Neural progenitor cell (in vitro differentiated cells): Measurements from ENCODE around the gene RNF6. TPM values are rescaled to one million over a fixed set of nuclear protein-coding genes. Genes with fewer than 3 reads are reported as not detected.
A peak's percentile ranks its signal among the peaks of the same experiment; 100 is the strongest.

ENCODE experiments used
- DNase-seq: peaks from one replicate; pipeline ENCODE4 v3.0.0-alpha.2; 2016; ENCODE audit warnings: low spot score
- H2AFZ ChIP-seq: fragments of 200-600 bp; sonication (generic); replicated peaks from 2 replicates; pipeline ENCODE4 v1.6.1; 2016; ENCODE audit warnings: antibody characterized with exemption
- H3F3A ChIP-seq: fragments of 200-600 bp; sonication (generic); 2 replicates; pipeline ENCODE4 v1.6.1; 2016; ENCODE audit warnings: antibody characterized with exemption, low read depth
- H3K27ac ChIP-seq: fragments of 200-600 bp; sonication (generic); 2 replicates; pipeline ENCODE4 v1.5.1; 2016; ENCODE audit warnings: mild to moderate bottlenecking
- H3K27me3 ChIP-seq: fragments of 200-600 bp; sonication (generic); 2 replicates; pipeline ENCODE4 v1.6.1; 2016; ENCODE audit warnings: mild to moderate bottlenecking, moderate library complexity
- H3K36me3 ChIP-seq: fragments of 200-600 bp; sonication (generic); 2 replicates; pipeline ENCODE4 v1.5.1; 2016
- H3K4me1 ChIP-seq: fragments of 200-600 bp; sonication (generic); 2 replicates; pipeline ENCODE4 v1.6.1; 2016; ENCODE audit warnings: mixed run types
- H3K4me2 ChIP-seq: fragments of 200-600 bp; sonication (generic); 2 replicates; pipeline ENCODE4 v1.6.1; 2016
- H3K4me3 ChIP-seq: fragments of 200-600 bp; sonication (generic); 2 replicates; pipeline ENCODE4 v1.5.1; 2016
- H3K79me2 ChIP-seq: fragments of 200-600 bp; sonication (generic); 2 replicates; pipeline ENCODE4 v1.6.1; 2016; ENCODE audit warnings: low read depth
- H3K9ac ChIP-seq: fragments of 200-600 bp; sonication (generic); 2 replicates; pipeline ENCODE4 v1.6.1; 2016
- H3K9me3 ChIP-seq: fragments of 200-600 bp; sonication (generic); 2 replicates; pipeline ENCODE4 v1.5.1; 2016; ENCODE audit warnings: low read depth
- H4K20me1 ChIP-seq: fragments of 200-600 bp; sonication (generic); 2 replicates; pipeline ENCODE4 v1.6.1; 2016; ENCODE audit warnings: low read depth
- H3K27ac Mint-ChIP-seq: 3 replicates; pipeline ENCODE4 v1.8.0; 2021; ENCODE audit warnings: mixed read lengths
- H3K27me3 Mint-ChIP-seq: 2 replicates; pipeline ENCODE4 v1.8.0; 2022; ENCODE audit warnings: low read depth, mild to moderate bottlenecking, inconsistent platforms, moderate library complexity, mixed read lengths; ENCODE audit not compliant: insufficient read depth
- H3K36me3 Mint-ChIP-seq: 3 replicates; pipeline ENCODE4 v1.8.0; 2021; ENCODE audit warnings: mixed read lengths
- H3K4me1 Mint-ChIP-seq: 3 replicates; pipeline ENCODE4 v1.8.0; 2021; ENCODE audit warnings: mixed read lengths
- H3K4me3 Mint-ChIP-seq: 3 replicates; pipeline ENCODE4 v1.8.0; 2021; ENCODE audit warnings: mild to moderate bottlenecking, moderate library complexity, mixed read lengths
- H3K9me3 Mint-ChIP-seq: 3 replicates; pipeline ENCODE4 v1.8.0; 2020; ENCODE audit warnings: mixed read lengths
- EZH2 ChIP-seq: fragments of 200-600 bp; sonication (generic); IDR thresholded peaks from 2 replicates; pipeline ENCODE4 v1.6.1; 2017; ENCODE audit warnings: antibody characterized with exemption, mild to moderate bottlenecking, moderate library complexity
- EZH2phosphoT487 ChIP-seq: fragments of 200-600 bp; sonication (generic); IDR thresholded peaks from 2 replicates; pipeline ENCODE4 v1.6.1; 2017; ENCODE audit warnings: antibody characterized with exemption
- total RNA-seq: library from RNA; depleted of rRNA; stranded (reverse); fragments of >200 nt; gene quantifications from 2 replicates; pipeline ENCODE4 v1.2.3, GENCODE V29; 2015; ENCODE audit warnings: low replicate concordance
- TF ChIP-seq, protein P1 (sequence below): fragments of 200-600 bp; sonication (generic); IDR thresholded peaks from 2 replicates; pipeline ENCODE4 v1.5.1; 2017; ENCODE audit warnings: antibody characterized with exemption, mild to moderate bottlenecking

The RNF6 gene
- total RNA-seq, 1 donor from 2014 or later: 25.3 TPM

DNA sequence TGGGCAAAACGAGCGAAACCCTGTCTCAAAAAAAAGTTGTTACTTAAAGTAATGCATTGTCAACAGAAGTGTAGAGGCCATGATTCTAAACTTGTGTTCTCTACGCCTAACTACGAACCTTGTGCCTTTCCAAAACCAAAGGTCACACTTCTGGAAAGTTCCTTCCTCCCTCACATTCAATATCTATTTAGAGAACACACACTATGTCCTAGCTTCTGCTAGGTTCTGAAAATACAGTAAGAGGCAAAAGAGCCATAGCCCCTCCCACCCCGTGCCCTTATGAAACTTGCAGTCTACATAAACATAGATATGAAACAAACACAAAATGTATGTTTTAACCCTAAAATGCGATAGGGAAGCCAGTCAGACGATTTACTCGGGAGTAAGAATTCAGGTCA lies 36.4 kb downstream of the RNF6 start:
- no peaks in the 10 kb centered on the region for H4K20me1 ChIP-seq
- no peaks in the 10 kb centered on the region for H3K9me3 ChIP-seq
- H3K4me3 ChIP-seq: peak overlapping the region; percentile 46
- H3K36me3 ChIP-seq: no peaks in the 10 kb centered on the region
- no peak overlapping the region for H3K9ac ChIP-seq
- no peak overlapping the region for H3K27ac Mint-ChIP-seq
- H3K27ac ChIP-seq: no peak overlapping the region
- peaks cover 4% of the 10 kb centered on the region for H3K4me1 Mint-ChIP-seq
- no peaks in the 10 kb centered on the region for H3K27me3 Mint-ChIP-seq
- H2AFZ ChIP-seq: peak overlapping the region; percentile 79
- H3F3A ChIP-seq: peaks cover 10% of the 10 kb centered on the region
- H3K79me2 ChIP-seq: no peaks in the 10 kb centered on the region
- TF ChIP-seq, protein P1, sequence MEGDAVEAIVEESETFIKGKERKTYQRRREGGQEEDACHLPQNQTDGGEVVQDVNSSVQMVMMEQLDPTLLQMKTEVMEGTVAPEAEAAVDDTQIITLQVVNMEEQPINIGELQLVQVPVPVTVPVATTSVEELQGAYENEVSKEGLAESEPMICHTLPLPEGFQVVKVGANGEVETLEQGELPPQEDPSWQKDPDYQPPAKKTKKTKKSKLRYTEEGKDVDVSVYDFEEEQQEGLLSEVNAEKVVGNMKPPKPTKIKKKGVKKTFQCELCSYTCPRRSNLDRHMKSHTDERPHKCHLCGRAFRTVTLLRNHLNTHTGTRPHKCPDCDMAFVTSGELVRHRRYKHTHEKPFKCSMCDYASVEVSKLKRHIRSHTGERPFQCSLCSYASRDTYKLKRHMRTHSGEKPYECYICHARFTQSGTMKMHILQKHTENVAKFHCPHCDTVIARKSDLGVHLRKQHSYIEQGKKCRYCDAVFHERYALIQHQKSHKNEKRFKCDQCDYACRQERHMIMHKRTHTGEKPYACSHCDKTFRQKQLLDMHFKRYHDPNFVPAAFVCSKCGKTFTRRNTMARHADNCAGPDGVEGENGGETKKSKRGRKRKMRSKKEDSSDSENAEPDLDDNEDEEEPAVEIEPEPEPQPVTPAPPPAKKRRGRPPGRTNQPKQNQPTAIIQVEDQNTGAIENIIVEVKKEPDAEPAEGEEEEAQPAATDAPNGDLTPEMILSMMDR: no peak
- TF ChIP-seq EZH2phosphoT487 (no peak), EZH2 (no peak)
- peak overlapping the region; percentile 79 for H3K4me3 Mint-ChIP-seq
- peak overlapping the region; percentile 73 for H3K4me2 ChIP-seq
- no peaks in the 10 kb centered on the region for H3K4me1 ChIP-seq
- no peaks in the 10 kb centered on the region for H3K9me3 Mint-ChIP-seq
- H3K36me3 Mint-ChIP-seq: no peaks in the 10 kb centered on the region
- peaks cover 9% of the 10 kb centered on the region for H3K27me3 ChIP-seq
- DNase-seq: no peak

DNA sequence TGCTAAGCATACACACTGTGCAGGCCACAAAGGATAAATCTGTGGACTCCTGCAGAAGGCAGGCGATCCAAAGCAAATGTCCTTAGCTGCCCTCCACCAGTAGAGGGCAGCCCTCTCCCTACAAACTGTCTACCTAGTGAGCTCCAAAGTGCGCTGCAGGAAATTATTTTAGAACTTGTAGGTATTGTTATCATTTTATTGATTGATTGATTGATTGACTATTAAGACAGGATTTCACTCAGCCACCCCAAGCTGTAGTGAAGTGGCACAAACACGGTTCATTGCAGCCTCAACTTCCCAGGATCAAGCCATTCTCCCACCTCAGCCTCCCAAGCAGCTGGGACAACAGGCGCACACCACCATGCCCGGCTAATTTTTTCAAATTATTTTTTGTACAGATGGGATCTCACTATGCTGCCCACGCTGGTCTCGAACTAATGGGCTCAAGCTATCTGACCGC lies 37.3 kb downstream of the RNF6 start:
- Histone ChIP-seq H3K4me2 (no peak overlapping the region), H3F3A (peaks cover 10% of the 10 kb centered on the region), H3K9me3 (no peaks in the 10 kb centered on the region), H3K79me2 (no peaks in the 10 kb centered on the region), H3K4me3 (no peak overlapping the region), H3K9ac (no peak overlapping the region), H2AFZ (no peak overlapping the region), H3K4me1 (no peaks in the 10 kb centered on the region), H3K27me3 (peaks cover 9% of the 10 kb centered on the region), H3K36me3 (no peaks in the 10 kb centered on the region), H4K20me1 (no peaks in the 10 kb centered on the region), H3K27ac (no peak overlapping the region)
- peaks cover 4% of the 10 kb centered on the region for H3K4me1 Mint-ChIP-seq
- H3K36me3 Mint-ChIP-seq: no peaks in the 10 kb centered on the region
- no peak for TF ChIP-seq EZH2
- no peak for TF ChIP-seq EZH2phosphoT487
- TF ChIP-seq, protein P1: peak; percentile 98
- no peaks in the 10 kb centered on the region for H3K9me3 Mint-ChIP-seq
- peaks cover 2% of the 10 kb centered on the region for H3K27me3 Mint-ChIP-seq
- no peak overlapping the region for H3K27ac Mint-ChIP-seq
- H3K4me3 Mint-ChIP-seq: peak overlapping the region; percentile 15
- peak; percentile 77 for DNase-seq

DNA sequence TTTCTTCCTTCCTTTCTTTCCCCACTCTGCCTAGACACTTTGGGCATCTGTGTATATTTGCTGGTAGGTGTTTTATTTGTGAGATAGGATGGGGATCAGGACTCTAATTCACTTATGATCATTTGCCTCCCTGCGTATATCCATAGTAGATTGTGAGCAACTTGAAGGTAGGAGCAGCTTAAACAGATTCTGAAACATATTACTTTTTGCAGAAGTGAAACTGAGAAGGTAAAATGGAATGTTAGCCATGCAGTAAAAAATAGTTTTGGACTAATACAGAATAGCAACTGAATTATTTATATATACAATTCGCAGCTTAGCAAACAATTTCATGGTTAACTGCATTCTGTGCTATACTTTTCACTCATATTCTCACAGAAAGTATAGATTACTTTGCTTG lies 38.7 kb downstream of the RNF6 start:
- TF ChIP-seq, protein P1: no peak
- TF ChIP-seq EZH2phosphoT487 (no peak), EZH2 (no peak)
- H3K27ac Mint-ChIP-seq: no peak overlapping the region

More for the DNA sequence above, 38.7 kb downstream of the RNF6 start:
- no peaks in the 10 kb centered on the region for H4K20me1 ChIP-seq
- H3K4me3 ChIP-seq: no peak overlapping the region
- DNase-seq: no peak
- no peaks in the 10 kb centered on the region for H3K9me3 Mint-ChIP-seq
- no peak overlapping the region for H3K27ac ChIP-seq
- peaks cover 4% of the 10 kb centered on the region for H3K4me1 Mint-ChIP-seq
- no peak overlapping the region for H3K4me2 ChIP-seq
- H2AFZ ChIP-seq: no peak overlapping the region
- H3K9me3 ChIP-seq: no peaks in the 10 kb centered on the region
- H3K27me3 ChIP-seq: peaks cover 9% of the 10 kb centered on the region
- H3K36me3 ChIP-seq: no peaks in the 10 kb centered on the region
- no peaks in the 10 kb centered on the region for H3K4me1 ChIP-seq
- no peak overlapping the region for H3K4me3 Mint-ChIP-seq
- no peaks in the 10 kb centered on the region for H3K36me3 Mint-ChIP-seq
- peaks cover 10% of the 10 kb centered on the region for H3F3A ChIP-seq
- peaks cover 2% of the 10 kb centered on the region for H3K27me3 Mint-ChIP-seq
- H3K9ac ChIP-seq: no peak overlapping the region
- no peaks in the 10 kb centered on the region for H3K79me2 ChIP-seq
